Measurements from ENCODE around the gene TGM4.

- no peak for TF ChIP-seq CTCF (IDR thresholded peaks at IDR 0.05; ENCODE audit: insufficient read depth, low read length, poor library complexity, severe bottlenecking)
- TF ChIP-seq EZH2phosphoT487 (conservative IDR thresholded peaks at IDR 0.05; ENCODE audit: low read length): no peak
Measured at GRCh38 chr3:44890258-44890657, 15.8 kb downstream of the TGM4 start.
